Activated CD8-positive, alpha-beta T cell treated with anti-CD3 and anti-CD28 coated beads for 36 hours (primary cell): ENCODE results near the gene DAB1. TPM values are rescaled to one million over a fixed set of nuclear protein-coding genes. Genes with fewer than 3 reads are reported as not detected.

ENCODE experiments used
- ATAC-seq: fragments of 200-7000 bp; cut with Tn5 transposase; one replicate; pipeline ENCODE4 v1.10.0; 2021; ENCODE audit warnings: mild to moderate bottlenecking, moderate library complexity
- CTCF ChIA-PET: fragments of 350-600 bp; sonication (Branson Sonifier 250); formaldehyde crosslinking; loops from one replicate; lab custom pipeline; 2021; ENCODE audit warnings: antibody characterized with exemption; lab: Charles Lee
- POLR2A ChIA-PET: fragments of 350-600 bp; sonication (Branson Sonifier 250); formaldehyde crosslinking; loops from one replicate; lab custom pipeline; 2021; ENCODE audit warnings: antibody characterized with exemption; lab: Charles Lee
- DNase-seq: peaks from one replicate; pipeline ENCODE4 v3.0.0-alpha.2; 2020
- H3K27ac Mint-ChIP-seq: one replicate; pipeline ENCODE4 v1.8.0; 2021; ENCODE audit warnings: mild to moderate bottlenecking, mixed read lengths
- H3K27me3 Mint-ChIP-seq: one replicate; pipeline ENCODE4 v1.8.0; 2021; ENCODE audit warnings: mixed read lengths
- H3K36me3 Mint-ChIP-seq: one replicate; pipeline ENCODE4 v1.8.0; 2021; ENCODE audit warnings: low read depth, mixed read lengths
- H3K4me1 Mint-ChIP-seq: one replicate; pipeline ENCODE4 v1.8.0; 2021; ENCODE audit warnings: low read depth, mixed read lengths
- H3K4me3 Mint-ChIP-seq: one replicate; pipeline ENCODE4 v1.8.0; 2021; ENCODE audit warnings: mild to moderate bottlenecking, moderate library complexity, mixed read lengths
- H3K9me3 Mint-ChIP-seq: one replicate; pipeline ENCODE4 v1.8.0; 2021; ENCODE audit warnings: mixed read lengths
- intact Hi-C: fragments of 100-400 bp; cut with micrococcal nuclease; formaldehyde crosslinking; loops from one replicate; pipeline ENCODE4 v1.10.0; 2022
- total RNA-seq, 2 experiments: library from RNA; stranded (reverse); gene quantifications; one replicate each; pipeline ENCODE4 v1.2.3, GENCODE V29; 2021
- TF ChIP-seq, protein P1 (sequence below): fragments of 200-600 bp; IDR thresholded peaks from one replicate; pipeline ENCODE4 v1.8.0; 2022; ENCODE audit warnings: antibody characterized with exemption, mild to moderate bottlenecking

Gene DAB1
- total RNA-seq, 2 experiments from 2014 or later: not detected

DNA sequence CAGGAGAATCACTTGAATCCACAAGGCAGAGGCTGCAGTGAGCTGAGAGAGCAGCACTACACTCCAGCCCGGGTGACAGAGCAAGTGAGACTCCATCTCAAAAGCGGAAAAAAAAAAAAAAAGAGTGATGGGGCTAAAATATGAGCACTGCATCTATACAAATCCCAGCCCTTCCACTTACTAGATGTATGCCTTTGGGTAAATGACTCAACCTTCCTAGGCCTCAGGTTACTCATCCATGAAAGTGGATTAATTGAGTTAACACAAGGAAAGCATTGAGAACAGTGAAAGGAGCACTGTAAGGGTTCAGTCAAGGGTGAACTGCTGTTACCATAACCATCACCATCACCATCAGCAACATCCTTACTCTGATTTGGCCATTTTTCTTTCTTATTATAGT is 231.6 kb downstream of the DAB1 start:
- POLR2A ChIA-PET: no interaction called here
- DNase-seq (no peak), ATAC-seq (no peak)
- Mint-ChIP-seq H3K4me1 (no peaks in the 10 kb centered on the region), H3K27ac (no peak overlapping the region), H3K36me3 (no peaks in the 10 kb centered on the region), H3K9me3 (no peaks in the 10 kb centered on the region), H3K4me3 (no peak overlapping the region), H3K27me3 (no peaks in the 10 kb centered on the region)
- intact Hi-C loops: no loop called here
- CTCF ChIA-PET: no interaction called here
- TF ChIP-seq, protein P1, sequence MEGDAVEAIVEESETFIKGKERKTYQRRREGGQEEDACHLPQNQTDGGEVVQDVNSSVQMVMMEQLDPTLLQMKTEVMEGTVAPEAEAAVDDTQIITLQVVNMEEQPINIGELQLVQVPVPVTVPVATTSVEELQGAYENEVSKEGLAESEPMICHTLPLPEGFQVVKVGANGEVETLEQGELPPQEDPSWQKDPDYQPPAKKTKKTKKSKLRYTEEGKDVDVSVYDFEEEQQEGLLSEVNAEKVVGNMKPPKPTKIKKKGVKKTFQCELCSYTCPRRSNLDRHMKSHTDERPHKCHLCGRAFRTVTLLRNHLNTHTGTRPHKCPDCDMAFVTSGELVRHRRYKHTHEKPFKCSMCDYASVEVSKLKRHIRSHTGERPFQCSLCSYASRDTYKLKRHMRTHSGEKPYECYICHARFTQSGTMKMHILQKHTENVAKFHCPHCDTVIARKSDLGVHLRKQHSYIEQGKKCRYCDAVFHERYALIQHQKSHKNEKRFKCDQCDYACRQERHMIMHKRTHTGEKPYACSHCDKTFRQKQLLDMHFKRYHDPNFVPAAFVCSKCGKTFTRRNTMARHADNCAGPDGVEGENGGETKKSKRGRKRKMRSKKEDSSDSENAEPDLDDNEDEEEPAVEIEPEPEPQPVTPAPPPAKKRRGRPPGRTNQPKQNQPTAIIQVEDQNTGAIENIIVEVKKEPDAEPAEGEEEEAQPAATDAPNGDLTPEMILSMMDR: no peak

GRCh38 chr1:57190898-57191297 is 233.0 kb downstream of the DAB1 start:
- Mint-ChIP-seq H3K36me3 (no peaks in the 10 kb centered on the region), H3K27ac (no peak overlapping the region), H3K27me3 (no peaks in the 10 kb centered on the region), H3K4me3 (no peak overlapping the region), H3K9me3 (no peaks in the 10 kb centered on the region), H3K4me1 (no peaks in the 10 kb centered on the region)
- ChIA-PET CTCF (no interaction called here), POLR2A (no interaction called here)
- TF ChIP-seq, protein P1: no peak
- ATAC-seq (no peak), DNase-seq (no peak)
- intact Hi-C loops: no loop called here

GRCh38 chr1:57188168-57188567 is 235.7 kb downstream of the DAB1 start:
- DNase-seq (no peak), ATAC-seq (no peak)
- TF ChIP-seq, protein P1: no peak
- no peak overlapping the region for H3K4me3 Mint-ChIP-seq
- no peaks in the 10 kb centered on the region for H3K4me1 Mint-ChIP-seq
- intact Hi-C loops: no loop called here
- no peaks in the 10 kb centered on the region for H3K36me3 Mint-ChIP-seq
- no peaks in the 10 kb centered on the region for H3K9me3 Mint-ChIP-seq
- no peaks in the 10 kb centered on the region for H3K27me3 Mint-ChIP-seq
- H3K27ac Mint-ChIP-seq: no peak overlapping the region
- CTCF ChIA-PET: interaction anchor here (1.0 kb wide), 1 partner anchor 14 kb away, joined by 4 read pairs; no protein-coding TSS in a partner anchor
- POLR2A ChIA-PET: interaction anchor here (0.7 to 0.8 kb wide), 2 partner anchors 13 to 1763 kb away, joined by 3 read pairs; no protein-coding TSS in a partner anchor

DNA sequence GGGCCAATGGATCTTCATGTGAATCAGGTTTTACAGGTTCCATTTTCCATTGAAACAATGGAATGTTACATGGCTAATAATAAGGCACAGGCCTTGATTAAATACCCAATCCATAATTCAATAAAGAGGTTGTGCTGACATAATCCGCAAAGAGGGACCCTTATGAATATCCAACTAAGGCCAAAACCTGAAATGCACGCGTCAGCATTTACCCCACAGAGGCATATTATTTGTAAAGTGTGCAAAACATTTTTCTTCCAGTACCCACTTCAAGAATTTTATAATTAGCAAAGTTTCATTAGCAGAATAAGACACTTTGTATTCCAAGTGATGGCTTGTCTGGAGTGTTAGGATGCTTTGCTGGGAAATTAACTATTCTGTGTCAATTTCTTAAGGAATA is 237.4 kb downstream of the DAB1 start:
- ChIA-PET CTCF (no interaction called here), POLR2A (no interaction called here)
- H3K4me3 Mint-ChIP-seq: no peak overlapping the region
- intact Hi-C loops: no loop called here
- no peaks in the 10 kb centered on the region for H3K9me3 Mint-ChIP-seq
- no peaks in the 10 kb centered on the region for H3K4me1 Mint-ChIP-seq
- DNase-seq: no peak
- no peak overlapping the region for H3K27ac Mint-ChIP-seq
- TF ChIP-seq, protein P1: no peak
- ATAC-seq: no peak
- H3K36me3 Mint-ChIP-seq: no peaks in the 10 kb centered on the region
- H3K27me3 Mint-ChIP-seq: no peaks in the 10 kb centered on the region

- no peak overlapping the region for H3K27ac Mint-ChIP-seq
- CTCF ChIA-PET: no interaction called here
- no peaks in the 10 kb centered on the region for H3K36me3 Mint-ChIP-seq
- DNase-seq (no peak), ATAC-seq (no peak)
- H3K9me3 Mint-ChIP-seq: peaks cover 6% of the 10 kb centered on the region
- no peaks in the 10 kb centered on the region for H3K4me1 Mint-ChIP-seq
- intact Hi-C loops: no loop called here
- POLR2A ChIA-PET: no interaction called here
- no peaks in the 10 kb centered on the region for H3K27me3 Mint-ChIP-seq
- TF ChIP-seq, protein P1: no peak
- H3K4me3 Mint-ChIP-seq: no peak overlapping the region
Observed at GRCh38 chr1:57179001-57179400, 244.9 kb downstream of the DAB1 start.
